ENCODE measurements around the gene ZC3H7A. TPM values are rescaled to one million over a fixed set of nuclear protein-coding genes. Genes with fewer than 3 reads are reported as not detected.

The ZC3H7A gene
- total and polyA plus RNA-seq, 2 of the 8 experiments (the other 6 are each of a cell fraction or from before 2014, with no cell fraction given), result 32.0 to 55.9 TPM

DNA sequence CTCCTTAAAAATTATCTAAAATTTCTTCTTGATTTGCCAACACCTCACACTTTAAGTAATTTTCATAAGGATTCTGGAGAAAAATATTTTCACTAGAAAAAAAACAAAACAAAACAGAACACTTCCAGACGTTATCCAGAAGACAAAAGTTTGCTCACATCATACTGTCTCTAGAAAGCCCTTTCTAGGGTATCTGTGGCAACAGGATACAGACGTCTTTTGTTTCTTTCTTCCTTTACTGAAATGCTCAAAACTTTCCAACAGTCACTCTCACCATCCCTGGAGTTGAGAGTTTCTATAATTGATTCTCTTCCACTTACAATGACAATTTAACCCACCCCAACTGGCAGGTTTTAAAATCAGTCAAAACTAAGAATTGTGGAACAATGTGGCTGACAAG is 2.6 kb downstream of the ZC3H7A start (continued):
- TF ChIP-seq, protein P1, sequence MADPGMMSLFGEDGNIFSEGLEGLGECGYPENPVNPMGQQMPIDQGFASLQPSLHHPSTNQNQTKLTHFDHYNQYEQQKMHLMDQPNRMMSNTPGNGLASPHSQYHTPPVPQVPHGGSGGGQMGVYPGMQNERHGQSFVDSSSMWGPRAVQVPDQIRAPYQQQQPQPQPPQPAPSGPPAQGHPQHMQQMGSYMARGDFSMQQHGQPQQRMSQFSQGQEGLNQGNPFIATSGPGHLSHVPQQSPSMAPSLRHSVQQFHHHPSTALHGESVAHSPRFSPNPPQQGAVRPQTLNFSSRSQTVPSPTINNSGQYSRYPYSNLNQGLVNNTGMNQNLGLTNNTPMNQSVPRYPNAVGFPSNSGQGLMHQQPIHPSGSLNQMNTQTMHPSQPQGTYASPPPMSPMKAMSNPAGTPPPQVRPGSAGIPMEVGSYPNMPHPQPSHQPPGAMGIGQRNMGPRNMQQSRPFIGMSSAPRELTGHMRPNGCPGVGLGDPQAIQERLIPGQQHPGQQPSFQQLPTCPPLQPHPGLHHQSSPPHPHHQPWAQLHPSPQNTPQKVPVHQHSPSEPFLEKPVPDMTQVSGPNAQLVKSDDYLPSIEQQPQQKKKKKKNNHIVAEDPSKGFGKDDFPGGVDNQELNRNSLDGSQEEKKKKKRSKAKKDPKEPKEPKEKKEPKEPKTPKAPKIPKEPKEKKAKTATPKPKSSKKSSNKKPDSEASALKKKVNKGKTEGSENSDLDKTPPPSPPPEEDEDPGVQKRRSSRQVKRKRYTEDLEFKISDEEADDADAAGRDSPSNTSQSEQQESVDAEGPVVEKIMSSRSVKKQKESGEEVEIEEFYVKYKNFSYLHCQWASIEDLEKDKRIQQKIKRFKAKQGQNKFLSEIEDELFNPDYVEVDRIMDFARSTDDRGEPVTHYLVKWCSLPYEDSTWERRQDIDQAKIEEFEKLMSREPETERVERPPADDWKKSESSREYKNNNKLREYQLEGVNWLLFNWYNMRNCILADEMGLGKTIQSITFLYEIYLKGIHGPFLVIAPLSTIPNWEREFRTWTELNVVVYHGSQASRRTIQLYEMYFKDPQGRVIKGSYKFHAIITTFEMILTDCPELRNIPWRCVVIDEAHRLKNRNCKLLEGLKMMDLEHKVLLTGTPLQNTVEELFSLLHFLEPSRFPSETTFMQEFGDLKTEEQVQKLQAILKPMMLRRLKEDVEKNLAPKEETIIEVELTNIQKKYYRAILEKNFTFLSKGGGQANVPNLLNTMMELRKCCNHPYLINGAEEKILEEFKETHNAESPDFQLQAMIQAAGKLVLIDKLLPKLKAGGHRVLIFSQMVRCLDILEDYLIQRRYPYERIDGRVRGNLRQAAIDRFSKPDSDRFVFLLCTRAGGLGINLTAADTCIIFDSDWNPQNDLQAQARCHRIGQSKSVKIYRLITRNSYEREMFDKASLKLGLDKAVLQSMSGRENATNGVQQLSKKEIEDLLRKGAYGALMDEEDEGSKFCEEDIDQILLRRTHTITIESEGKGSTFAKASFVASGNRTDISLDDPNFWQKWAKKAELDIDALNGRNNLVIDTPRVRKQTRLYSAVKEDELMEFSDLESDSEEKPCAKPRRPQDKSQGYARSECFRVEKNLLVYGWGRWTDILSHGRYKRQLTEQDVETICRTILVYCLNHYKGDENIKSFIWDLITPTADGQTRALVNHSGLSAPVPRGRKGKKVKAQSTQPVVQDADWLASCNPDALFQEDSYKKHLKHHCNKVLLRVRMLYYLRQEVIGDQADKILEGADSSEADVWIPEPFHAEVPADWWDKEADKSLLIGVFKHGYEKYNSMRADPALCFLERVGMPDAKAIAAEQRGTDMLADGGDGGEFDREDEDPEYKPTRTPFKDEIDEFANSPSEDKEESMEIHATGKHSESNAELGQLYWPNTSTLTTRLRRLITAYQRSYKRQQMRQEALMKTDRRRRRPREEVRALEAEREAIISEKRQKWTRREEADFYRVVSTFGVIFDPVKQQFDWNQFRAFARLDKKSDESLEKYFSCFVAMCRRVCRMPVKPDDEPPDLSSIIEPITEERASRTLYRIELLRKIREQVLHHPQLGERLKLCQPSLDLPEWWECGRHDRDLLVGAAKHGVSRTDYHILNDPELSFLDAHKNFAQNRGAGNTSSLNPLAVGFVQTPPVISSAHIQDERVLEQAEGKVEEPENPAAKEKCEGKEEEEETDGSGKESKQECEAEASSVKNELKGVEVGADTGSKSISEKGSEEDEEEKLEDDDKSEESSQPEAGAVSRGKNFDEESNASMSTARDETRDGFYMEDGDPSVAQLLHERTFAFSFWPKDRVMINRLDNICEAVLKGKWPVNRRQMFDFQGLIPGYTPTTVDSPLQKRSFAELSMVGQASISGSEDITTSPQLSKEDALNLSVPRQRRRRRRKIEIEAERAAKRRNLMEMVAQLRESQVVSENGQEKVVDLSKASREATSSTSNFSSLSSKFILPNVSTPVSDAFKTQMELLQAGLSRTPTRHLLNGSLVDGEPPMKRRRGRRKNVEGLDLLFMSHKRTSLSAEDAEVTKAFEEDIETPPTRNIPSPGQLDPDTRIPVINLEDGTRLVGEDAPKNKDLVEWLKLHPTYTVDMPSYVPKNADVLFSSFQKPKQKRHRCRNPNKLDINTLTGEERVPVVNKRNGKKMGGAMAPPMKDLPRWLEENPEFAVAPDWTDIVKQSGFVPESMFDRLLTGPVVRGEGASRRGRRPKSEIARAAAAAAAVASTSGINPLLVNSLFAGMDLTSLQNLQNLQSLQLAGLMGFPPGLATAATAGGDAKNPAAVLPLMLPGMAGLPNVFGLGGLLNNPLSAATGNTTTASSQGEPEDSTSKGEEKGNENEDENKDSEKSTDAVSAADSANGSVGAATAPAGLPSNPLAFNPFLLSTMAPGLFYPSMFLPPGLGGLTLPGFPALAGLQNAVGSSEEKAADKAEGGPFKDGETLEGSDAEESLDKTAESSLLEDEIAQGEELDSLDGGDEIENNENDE (IDR thresholded peaks at IDR 0.05; ENCODE audit: insufficient replicate concordance, low read length), result no peak
